Measurements from ENCODE around the gene FGF19. TPM values are rescaled to one million over a fixed set of nuclear protein-coding genes. Genes with fewer than 3 reads are reported as not detected.

FGF19 gene
- total RNA-seq, 6 donors from 2014 or later, result 0.23 to 0.24 TPM; not detected in 4

DNA sequence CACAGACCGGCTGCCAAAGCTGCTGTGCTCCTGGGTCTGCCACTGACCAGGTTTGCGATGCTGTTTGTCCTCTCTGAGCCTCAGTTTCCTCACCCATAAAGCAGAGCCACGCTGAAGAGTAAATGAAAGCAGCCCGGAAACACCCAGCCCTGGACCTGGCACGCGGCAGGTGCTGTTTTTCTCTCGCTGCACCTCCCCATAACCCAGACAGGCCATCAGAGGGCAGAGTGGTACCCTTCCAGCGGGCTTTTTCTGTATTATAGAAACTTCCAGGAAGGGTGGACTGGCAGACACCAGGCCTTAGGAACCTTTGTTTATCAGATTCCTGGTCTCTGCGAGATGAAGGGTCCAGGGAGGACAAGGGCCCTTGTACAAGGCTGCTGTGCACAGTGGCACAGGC lies 17.9 kb upstream of the FGF19 start:
- ATAC-seq (ENCODE audit: low FRiP score in 2 of 2), result no peak
- no peaks in the 10 kb centered on the region for H3K36me3 ChIP-seq
- H3K9me3 ChIP-seq, result no peaks in the 10 kb centered on the region
- H3K4me3 ChIP-seq, result no peak overlapping the region
- no peaks in the 10 kb centered on the region for H3K4me1 ChIP-seq
- H3K27me3 ChIP-seq, result peaks cover 0 to 15% (median 3%) of the 10 kb centered on the region in 4 donors
- no peak for DNase-seq
- no peak for TF ChIP-seq POLR2A (IDR thresholded peaks at IDR 0.05)
- TF ChIP-seq POLR2AphosphoS5 (IDR thresholded peaks at IDR 0.05), result no peak
- TF ChIP-seq EP300 (IDR thresholded peaks at IDR 0.05), result no peak
- TF ChIP-seq, protein P1, sequence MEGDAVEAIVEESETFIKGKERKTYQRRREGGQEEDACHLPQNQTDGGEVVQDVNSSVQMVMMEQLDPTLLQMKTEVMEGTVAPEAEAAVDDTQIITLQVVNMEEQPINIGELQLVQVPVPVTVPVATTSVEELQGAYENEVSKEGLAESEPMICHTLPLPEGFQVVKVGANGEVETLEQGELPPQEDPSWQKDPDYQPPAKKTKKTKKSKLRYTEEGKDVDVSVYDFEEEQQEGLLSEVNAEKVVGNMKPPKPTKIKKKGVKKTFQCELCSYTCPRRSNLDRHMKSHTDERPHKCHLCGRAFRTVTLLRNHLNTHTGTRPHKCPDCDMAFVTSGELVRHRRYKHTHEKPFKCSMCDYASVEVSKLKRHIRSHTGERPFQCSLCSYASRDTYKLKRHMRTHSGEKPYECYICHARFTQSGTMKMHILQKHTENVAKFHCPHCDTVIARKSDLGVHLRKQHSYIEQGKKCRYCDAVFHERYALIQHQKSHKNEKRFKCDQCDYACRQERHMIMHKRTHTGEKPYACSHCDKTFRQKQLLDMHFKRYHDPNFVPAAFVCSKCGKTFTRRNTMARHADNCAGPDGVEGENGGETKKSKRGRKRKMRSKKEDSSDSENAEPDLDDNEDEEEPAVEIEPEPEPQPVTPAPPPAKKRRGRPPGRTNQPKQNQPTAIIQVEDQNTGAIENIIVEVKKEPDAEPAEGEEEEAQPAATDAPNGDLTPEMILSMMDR (IDR thresholded peaks at IDR 0.05), result no peak
- WGBS, 2 donors, result 39 to 45% methylated on average over 7 to 9 of the region's 9 CpGs
- no peak overlapping the region for H3K27ac ChIP-seq

DNA sequence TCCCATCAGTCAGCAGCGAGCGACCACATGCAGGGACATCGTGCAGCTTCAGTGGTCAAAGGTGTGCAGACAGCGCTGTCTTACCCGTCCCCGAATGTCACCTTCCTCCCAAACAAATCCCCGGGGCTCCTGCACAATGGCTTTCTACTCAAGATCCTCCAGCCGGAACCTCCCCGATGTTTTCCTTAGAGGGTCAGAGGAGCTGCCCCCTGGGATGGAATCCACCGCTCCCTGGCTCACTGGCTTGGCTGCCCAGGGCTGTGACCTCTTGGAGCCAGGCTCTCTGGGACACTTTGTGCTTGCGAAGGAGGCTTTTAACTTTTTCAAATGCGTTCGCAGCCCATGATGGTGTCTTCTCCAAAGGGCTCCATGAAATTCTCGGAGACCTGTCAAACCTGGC lies 17.3 kb upstream of the FGF19 start:
- ATAC-seq (ENCODE audit: low FRiP score in 2 of 2) (no peak), DNase-seq (no peak)
- Histone ChIP-seq H3K27me3 (peaks cover 0 to 15% (median 3%) of the 10 kb centered on the region in 4 donors), H3K4me3 (no peak overlapping the region), H3K9me3 (no peaks in the 10 kb centered on the region), H3K27ac (no peak overlapping the region), H3K36me3 (no peaks in the 10 kb centered on the region), H3K4me1 (no peaks in the 10 kb centered on the region)
- WGBS, 2 donors, result 26 to 34% methylated on average over 14 of the region's 14 CpGs
- TF ChIP-seq EP300 (IDR thresholded peaks at IDR 0.05), result no peak
- TF ChIP-seq POLR2A (IDR thresholded peaks at IDR 0.05), result no peak

DNA sequence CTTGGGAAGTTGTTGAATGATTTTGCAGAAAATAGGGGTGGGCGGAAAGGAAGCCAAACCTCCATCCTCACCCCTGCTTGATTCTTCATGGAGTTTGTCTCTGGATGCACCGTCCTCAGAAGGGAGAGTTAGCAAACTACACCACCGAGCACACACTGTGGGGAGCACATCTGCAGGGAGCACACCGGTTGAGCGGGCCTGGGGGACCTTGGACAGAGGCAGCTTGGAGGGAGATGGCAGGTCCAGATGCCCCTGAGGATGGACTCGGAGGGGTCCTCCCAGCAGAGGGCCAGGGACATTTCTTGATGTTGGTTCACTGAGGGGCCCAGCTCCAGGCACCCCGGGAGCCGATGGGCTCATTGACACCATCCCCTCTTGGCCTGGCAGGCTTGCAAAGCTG lies 15.1 kb upstream of the FGF19 start:
- Histone ChIP-seq H3K27me3 (peaks cover 0 to 15% (median 3%) of the 10 kb centered on the region in 4 donors), H3K4me1 (no peaks in the 10 kb centered on the region), H3K36me3 (no peaks in the 10 kb centered on the region), H3K27ac (no peak overlapping the region), H3K9me3 (no peaks in the 10 kb centered on the region), H3K4me3 (no peak overlapping the region)
- no peak for DNase-seq
- TF ChIP-seq POLR2A (IDR thresholded peaks at IDR 0.05) (no peak), POLR2AphosphoS5 (IDR thresholded peaks at IDR 0.05) (no peak), EP300 (IDR thresholded peaks at IDR 0.05) (no peak)
- TF ChIP-seq, protein P1 (IDR thresholded peaks at IDR 0.05), result no peak
- no peak for ATAC-seq (ENCODE audit: low FRiP score in 2 of 2)
- WGBS, 2 donors, result 72 to 73% methylated on average over 7 to 8 of the region's 8 CpGs

DNA sequence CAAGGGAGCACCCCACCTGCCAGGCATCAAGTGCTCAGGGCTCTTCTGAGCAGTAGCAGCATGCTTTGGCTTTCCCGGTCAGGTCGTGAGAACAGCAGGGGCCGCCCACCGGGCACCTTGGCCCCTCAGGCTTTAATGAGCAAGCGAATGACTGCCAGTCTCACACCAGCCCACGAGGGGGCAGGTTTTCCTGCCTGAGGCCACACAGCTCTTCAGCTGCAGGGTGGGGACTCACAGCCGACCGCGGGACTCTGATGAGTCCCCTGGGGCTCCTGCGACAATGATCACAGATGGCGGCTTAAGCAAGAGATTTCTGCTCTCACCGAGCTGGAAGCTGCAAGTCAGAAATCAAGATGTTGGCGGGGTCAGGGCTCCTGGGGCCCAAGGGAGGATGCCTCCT lies 14.3 kb upstream of the FGF19 start:
- H3K4me1 ChIP-seq, result no peaks in the 10 kb centered on the region
- no peak for DNase-seq
- H3K27me3 ChIP-seq, result peaks cover 0 to 15% (median 3%) of the 10 kb centered on the region in 4 donors
- no peaks in the 10 kb centered on the region for H3K9me3 ChIP-seq
- no peak overlapping the region for H3K4me3 ChIP-seq
- no peaks in the 10 kb centered on the region for H3K36me3 ChIP-seq
- WGBS, 2 donors, result 1 to 12% methylated on average over 4 to 13 of the region's 13 CpGs
- no peak overlapping the region for H3K27ac ChIP-seq
- ATAC-seq (ENCODE audit: low FRiP score in 2 of 2), result no peak
- no peak for TF ChIP-seq POLR2AphosphoS5 (IDR thresholded peaks at IDR 0.05)
- TF ChIP-seq, protein P1 (IDR thresholded peaks at IDR 0.05), result peak in 2 of 6 experiments; percentile 6 to 16

DNA sequence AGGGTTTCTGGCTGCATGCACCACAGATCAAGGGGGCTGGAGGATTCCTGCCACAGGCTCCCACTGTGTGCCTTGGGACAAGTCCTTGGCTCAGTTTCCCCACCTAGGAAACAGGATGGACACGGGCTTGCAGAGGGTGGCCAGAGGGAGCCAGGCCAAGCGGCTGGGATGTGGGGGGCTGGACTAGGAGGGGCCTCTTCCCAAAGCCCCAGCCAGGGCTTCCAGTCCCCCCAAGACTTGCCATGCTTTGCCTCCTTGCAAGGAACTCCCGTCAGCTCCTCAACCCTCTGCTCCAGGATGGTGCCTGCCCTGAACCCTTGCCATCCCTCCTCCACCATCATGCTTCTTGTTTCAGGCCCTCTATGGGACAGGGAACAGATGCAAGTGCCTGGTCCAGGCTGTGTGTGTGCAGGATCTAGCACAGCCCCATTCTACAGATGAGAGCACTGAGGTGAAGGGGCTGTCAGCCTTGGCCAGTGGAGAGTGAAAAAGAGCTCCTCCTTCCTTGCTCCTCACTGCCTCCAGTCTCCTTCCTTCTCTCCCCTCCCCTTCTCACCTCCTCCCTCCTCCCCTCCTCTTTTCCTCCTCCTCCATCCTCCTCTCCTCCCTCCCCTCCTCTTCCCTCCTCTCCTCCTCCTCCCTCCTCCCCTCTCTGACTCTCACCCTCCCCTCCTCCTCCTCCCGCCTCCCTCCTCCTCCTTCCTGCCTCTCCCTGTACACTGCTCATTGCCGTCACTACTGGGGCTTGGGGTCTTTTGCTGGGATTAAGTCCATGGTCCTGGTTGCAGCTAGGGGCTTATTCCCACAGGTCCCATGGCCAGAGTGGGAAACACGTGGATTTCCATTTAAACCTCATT lies 13.3 kb upstream of the FGF19 start:
- DNase-seq, result no peak
- ATAC-seq (ENCODE audit: low FRiP score in 2 of 2), result no peak
- Histone ChIP-seq H3K27ac (no peak overlapping the region), H3K36me3 (no peaks in the 10 kb centered on the region), H3K27me3 (peaks cover 0 to 14% (median 3%) of the 10 kb centered on the region in 4 donors), H3K4me3 (no peak overlapping the region), H3K9me3 (no peaks in the 10 kb centered on the region), H3K4me1 (no peaks in the 10 kb centered on the region)
- 56 to 59% methylated on average over 6 of the region's 6 CpGs for WGBS, 2 donors
- TF ChIP-seq POLR2A (IDR thresholded peaks at IDR 0.05) (no peak), EP300 (IDR thresholded peaks at IDR 0.05) (no peak), POLR2AphosphoS5 (IDR thresholded peaks at IDR 0.05) (no peak)
- TF ChIP-seq, protein P1 (IDR thresholded peaks at IDR 0.05), result no peak
